Measurements from ENCODE around the gene KRTAP12-4. TPM values are rescaled to one million over a fixed set of nuclear protein-coding genes. Genes with fewer than 3 reads are reported as not detected.
"Not testable (repeated sequence)": the region's sequence is repeated elsewhere in the genome, so short reads cannot be mapped to it uniquely, and the experiment has no call there.

KRTAP12-4 gene
- polyA plus RNA-seq, 1 experiment: not detected

DNA sequence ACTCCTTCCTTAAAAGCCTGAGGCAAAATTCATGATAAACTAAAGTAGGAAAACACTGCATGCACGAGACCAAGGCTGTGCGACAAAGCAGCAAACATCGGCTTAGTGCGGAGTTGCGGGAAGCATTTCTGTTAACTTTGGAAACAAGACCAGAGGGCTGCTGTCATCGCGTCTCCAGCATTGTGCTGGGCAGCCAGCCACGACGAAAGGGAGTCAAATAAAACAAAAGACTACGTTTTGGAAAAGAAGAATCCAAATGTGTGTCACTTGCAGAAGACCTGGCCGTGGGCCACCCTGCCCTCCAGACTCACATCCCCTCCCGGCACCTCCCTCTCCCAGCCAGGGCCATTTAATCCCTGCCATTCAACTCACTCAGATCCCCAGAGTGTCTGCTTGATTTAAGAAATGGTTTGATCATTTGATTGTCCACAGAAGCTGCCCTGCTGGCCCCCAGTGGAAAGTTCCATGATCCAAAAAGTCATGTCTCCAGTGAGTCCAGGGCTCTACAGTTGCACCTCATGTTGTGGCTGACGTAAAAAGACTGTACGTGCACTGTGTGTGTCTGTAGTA lies 10.6 kb downstream of the KRTAP12-4 start:
- Histone ChIP-seq H3K27me3 (ENCODE audit: control insufficient read depth, insufficient read depth, low read length) (no peaks in the 10 kb centered on the region), H3K36me3 (ENCODE audit: control insufficient read depth, insufficient read depth, low read length) (no peaks in the 10 kb centered on the region), H3K4me3 (ENCODE audit: low read depth, low read length) (no peak overlapping the region)
- POLR2A ChIA-PET: no interaction called here
- DNase-seq (ENCODE audit: low read depth): no peak
- CTCF ChIA-PET: no interaction called here
- TF ChIP-seq CTCF (IDR thresholded peaks at IDR 0.05; ENCODE audit: insufficient read depth, low read depth, low read length): no peak

DNA sequence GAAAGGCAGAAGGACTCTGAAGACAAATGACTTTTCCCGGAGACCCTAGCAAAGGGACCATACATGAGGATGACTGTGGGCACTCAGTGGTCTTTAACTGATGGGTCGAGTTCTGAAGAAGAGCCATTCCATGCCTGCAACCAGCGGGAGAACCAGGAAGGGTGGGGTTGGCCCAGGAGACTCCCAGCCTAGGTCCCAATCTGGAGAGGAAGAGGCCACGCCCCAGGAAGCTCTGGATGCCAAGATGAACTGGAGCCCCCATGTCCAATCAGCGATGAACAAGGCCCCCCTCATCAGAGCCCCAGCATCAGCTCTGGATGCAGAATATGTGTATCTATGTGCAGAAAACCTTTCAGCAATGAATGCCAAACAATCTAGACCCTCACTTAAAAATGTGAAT lies 13.7 kb downstream of the KRTAP12-4 start:
- ChIA-PET POLR2A (no interaction called here), CTCF (no interaction called here)
- Histone ChIP-seq H3K27me3 (ENCODE audit: control insufficient read depth, insufficient read depth, low read length) (no peaks in the 10 kb centered on the region), H3K4me3 (ENCODE audit: low read depth, low read length) (no peak overlapping the region), H3K36me3 (ENCODE audit: control insufficient read depth, insufficient read depth, low read length) (no peaks in the 10 kb centered on the region)
- DNase-seq (ENCODE audit: low read depth): no peak
- no peak for TF ChIP-seq CTCF (IDR thresholded peaks at IDR 0.05; ENCODE audit: insufficient read depth, low read depth, low read length)

GRCh38 chr21:44639331-44639655 lies 15.2 kb downstream of the KRTAP12-4 start:
- no peak for TF ChIP-seq CTCF (IDR thresholded peaks at IDR 0.05; ENCODE audit: insufficient read depth, low read depth, low read length)
- no peak for DNase-seq (ENCODE audit: low read depth)
- Histone ChIP-seq H3K27me3 (ENCODE audit: control insufficient read depth, insufficient read depth, low read length) (no peaks in the 10 kb centered on the region), H3K36me3 (ENCODE audit: control insufficient read depth, insufficient read depth, low read length) (no peaks in the 10 kb centered on the region), H3K4me3 (ENCODE audit: low read depth, low read length) (no peak overlapping the region)
- POLR2A ChIA-PET: no interaction called here
- CTCF ChIA-PET: no interaction called here

DNA sequence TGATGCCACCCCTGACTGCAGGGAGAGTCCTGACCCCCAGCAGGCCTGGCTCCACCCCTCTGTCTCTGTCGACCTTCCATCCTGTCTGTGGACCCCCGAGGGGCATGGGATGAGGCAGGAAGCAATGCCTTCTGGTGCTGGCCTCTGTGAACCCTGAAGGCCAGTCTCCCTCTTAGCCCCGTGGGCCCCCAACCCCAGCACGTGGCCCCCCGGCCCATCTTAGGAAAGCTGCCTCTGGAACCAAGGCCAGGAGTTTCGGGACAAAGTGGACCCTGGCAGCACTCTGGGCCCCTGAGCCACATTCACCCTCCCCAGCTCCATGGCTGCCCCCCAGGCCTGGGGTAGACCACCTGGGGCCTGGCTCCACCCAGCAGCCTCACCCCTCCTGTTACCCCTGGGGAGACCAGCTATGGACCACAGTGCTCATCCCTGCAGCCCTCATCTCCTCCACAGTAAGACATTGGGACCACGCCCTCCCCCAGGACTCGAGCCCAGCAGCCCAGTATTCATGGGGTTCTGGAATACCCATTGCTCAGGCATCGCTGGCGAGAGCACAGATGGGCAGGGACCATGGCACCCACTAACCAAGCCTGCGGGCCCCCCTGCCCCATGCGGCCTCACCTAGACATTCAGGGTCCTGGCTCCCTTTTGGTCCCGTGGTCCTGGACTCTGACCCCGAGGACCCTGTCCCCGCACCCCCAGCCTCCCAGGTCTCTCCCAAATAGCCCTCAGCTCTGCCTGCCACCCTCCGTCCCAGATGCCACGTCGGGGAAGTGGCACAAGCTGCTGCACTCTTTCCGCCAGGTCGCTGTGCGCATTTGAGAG lies 15.7 kb downstream of the KRTAP12-4 start:
- H3K27me3 ChIP-seq (ENCODE audit: control insufficient read depth, insufficient read depth, low read length); CTCF ChIA-PET; DNase-seq (ENCODE audit: low read depth); POLR2A ChIA-PET; H3K36me3 ChIP-seq (ENCODE audit: control insufficient read depth, insufficient read depth, low read length); H3K4me3 ChIP-seq (ENCODE audit: low read depth, low read length): not testable (repeated sequence)

GRCh38 chr21:44637851-44638348 lies 16.6 kb downstream of the KRTAP12-4 start:
- H3K4me3 ChIP-seq (ENCODE audit: low read depth, low read length); POLR2A ChIA-PET; H3K27me3 ChIP-seq (ENCODE audit: control insufficient read depth, insufficient read depth, low read length); H3K36me3 ChIP-seq (ENCODE audit: control insufficient read depth, insufficient read depth, low read length); DNase-seq (ENCODE audit: low read depth); CTCF ChIA-PET: not testable (repeated sequence)

DNA sequence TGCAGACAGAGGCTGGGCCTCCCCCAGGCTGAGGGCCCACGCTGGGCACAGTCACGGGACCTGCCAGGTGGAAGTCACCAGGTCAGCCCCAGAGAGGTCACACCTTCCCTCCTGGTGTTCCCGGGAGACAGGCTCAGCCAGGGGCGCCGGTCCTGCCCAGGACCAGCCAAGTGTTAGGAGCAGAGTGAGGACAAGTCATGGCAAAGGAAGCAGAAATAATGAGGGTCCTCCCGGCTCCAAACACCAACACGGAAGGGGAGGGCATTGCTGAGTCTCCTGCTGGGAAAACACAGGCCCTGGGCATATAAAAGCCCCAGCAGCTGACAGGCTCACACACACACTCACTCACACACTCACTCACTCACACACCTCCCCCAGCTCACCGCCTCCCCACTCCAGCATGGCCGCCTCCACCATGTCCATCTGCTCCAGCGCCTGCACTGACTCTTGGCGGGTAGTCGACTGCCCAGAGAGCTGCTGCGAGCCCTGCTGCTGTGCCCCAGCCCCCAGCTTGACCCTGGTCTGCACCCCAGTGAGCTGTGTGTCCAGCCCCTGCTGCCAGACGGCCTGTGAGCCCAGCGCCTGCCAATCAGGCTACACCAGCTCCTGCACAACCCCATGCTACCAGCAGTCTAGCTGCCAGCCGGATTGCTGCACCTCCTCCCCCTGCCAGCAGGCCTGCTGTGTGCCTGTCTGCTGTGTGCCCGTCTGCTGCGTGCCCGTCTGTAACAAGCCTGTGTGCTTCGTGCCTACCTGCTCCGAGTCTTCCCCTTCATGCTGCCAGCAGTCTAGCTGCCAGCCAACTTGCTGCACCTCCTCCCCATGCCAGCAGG lies 17.2 kb downstream of the KRTAP12-4 start, which contains the start of gene KRTAP10-10:
Gene KRTAP10-10, plus strand, starts transcription at position 339 of the 833 bp plus-strand sequence. Its CDS starts 62 bp downstream, at position 401.
- no peaks in the 10 kb centered on the region for H3K36me3 ChIP-seq (ENCODE audit: control insufficient read depth, insufficient read depth, low read length)
- no peak within 1 kb of the TSS for H3K4me3 ChIP-seq (ENCODE audit: low read depth, low read length)
- ChIA-PET POLR2A (no interaction called here), CTCF (no interaction called here)
- DNase-seq (ENCODE audit: low read depth): no peak
- no peak for TF ChIP-seq CTCF (IDR thresholded peaks at IDR 0.05; ENCODE audit: insufficient read depth, low read depth, low read length)
- no peaks in the 10 kb centered on the region for H3K27me3 ChIP-seq (ENCODE audit: control insufficient read depth, insufficient read depth, low read length)
